Neural cell (in vitro differentiated cells): Measurements from ENCODE around the gene CDK13.

Experiments
- EP300 ChIP-seq: fragments of 450-650 bp; conservative IDR thresholded peaks from 2 replicates; pipeline ENCODE4 v1.6.1; 2014; ENCODE audit warnings: antibody characterized with exemption, mild to moderate bottlenecking, moderate library complexity; ENCODE audit not compliant: poor library complexity, severe bottlenecking
- EZH2 ChIP-seq: fragments of 200-600, 300-800 bp; shearing (Covaris generic), sonication (generic); IDR thresholded peaks from 2 replicates; pipeline ENCODE4 v1.6.1; 2014; ENCODE audit warnings: antibody characterized with exemption, low read length, borderline replicate concordance, mild to moderate bottlenecking; ENCODE audit not compliant: insufficient read depth, poor library complexity, severe bottlenecking
- MXI1 ChIP-seq: fragments of 450-650 bp; conservative IDR thresholded peaks from 2 replicates; pipeline ENCODE4 v1.6.1; 2014; ENCODE audit warnings: antibody characterized with exemption, mild to moderate bottlenecking; ENCODE audit not compliant: poor library complexity, severe bottlenecking
- POLR2AphosphoS5 ChIP-seq: IDR thresholded peaks from 2 replicates; pipeline ENCODE4 v1.6.1; 2012
- RAD21 ChIP-seq: fragments of 450-650 bp; conservative IDR thresholded peaks from 2 replicates; pipeline ENCODE4 v1.6.1; 2014; ENCODE audit warnings: antibody characterized with exemption, mild to moderate bottlenecking, moderate library complexity
- SMC3 ChIP-seq: fragments of 450-650 bp; conservative IDR thresholded peaks from 2 replicates; pipeline ENCODE4 v1.6.1; 2014; ENCODE audit warnings: antibody characterized with exemption, mild to moderate bottlenecking, moderate library complexity; ENCODE audit not compliant: poor library complexity
- TAF1 ChIP-seq: IDR thresholded peaks from 2 replicates; pipeline ENCODE4 v1.6.1; 2012; ENCODE audit warnings: low read depth
- TF ChIP-seq, protein P1 (sequence below): IDR thresholded peaks from 2 replicates; pipeline ENCODE4 v1.6.1; 2012; ENCODE audit warnings: borderline replicate concordance
- TF ChIP-seq, protein P2 (sequence below): fragments of 450-650 bp; IDR thresholded peaks from 2 replicates; pipeline ENCODE4 v1.5.1; 2014; ENCODE audit warnings: antibody characterized with exemption, mild to moderate bottlenecking, moderate library complexity; ENCODE audit not compliant: poor library complexity, severe bottlenecking

DNA sequence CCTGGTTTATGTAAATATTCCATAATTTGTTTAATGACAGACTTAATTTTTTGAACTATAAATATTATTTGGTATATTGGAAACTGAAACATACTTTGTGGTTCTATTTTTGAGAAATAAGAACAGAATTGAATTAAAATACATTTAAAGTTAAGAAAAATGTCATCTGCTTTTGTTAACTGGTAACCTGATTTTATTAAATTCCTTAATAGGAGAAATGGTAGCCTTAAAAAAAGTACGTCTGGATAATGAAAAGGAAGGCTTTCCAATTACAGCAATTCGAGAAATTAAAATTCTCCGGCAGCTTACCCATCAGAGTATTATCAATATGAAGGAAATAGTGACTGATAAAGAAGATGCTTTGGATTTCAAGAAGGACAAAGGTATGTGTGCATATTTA, 51.6 kb downstream of the CDK13 start:
- TF ChIP-seq, protein P1, sequence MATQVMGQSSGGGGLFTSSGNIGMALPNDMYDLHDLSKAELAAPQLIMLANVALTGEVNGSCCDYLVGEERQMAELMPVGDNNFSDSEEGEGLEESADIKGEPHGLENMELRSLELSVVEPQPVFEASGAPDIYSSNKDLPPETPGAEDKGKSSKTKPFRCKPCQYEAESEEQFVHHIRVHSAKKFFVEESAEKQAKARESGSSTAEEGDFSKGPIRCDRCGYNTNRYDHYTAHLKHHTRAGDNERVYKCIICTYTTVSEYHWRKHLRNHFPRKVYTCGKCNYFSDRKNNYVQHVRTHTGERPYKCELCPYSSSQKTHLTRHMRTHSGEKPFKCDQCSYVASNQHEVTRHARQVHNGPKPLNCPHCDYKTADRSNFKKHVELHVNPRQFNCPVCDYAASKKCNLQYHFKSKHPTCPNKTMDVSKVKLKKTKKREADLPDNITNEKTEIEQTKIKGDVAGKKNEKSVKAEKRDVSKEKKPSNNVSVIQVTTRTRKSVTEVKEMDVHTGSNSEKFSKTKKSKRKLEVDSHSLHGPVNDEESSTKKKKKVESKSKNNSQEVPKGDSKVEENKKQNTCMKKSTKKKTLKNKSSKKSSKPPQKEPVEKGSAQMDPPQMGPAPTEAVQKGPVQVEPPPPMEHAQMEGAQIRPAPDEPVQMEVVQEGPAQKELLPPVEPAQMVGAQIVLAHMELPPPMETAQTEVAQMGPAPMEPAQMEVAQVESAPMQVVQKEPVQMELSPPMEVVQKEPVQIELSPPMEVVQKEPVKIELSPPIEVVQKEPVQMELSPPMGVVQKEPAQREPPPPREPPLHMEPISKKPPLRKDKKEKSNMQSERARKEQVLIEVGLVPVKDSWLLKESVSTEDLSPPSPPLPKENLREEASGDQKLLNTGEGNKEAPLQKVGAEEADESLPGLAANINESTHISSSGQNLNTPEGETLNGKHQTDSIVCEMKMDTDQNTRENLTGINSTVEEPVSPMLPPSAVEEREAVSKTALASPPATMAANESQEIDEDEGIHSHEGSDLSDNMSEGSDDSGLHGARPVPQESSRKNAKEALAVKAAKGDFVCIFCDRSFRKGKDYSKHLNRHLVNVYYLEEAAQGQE: no peak
- TF ChIP-seq, protein P2, sequence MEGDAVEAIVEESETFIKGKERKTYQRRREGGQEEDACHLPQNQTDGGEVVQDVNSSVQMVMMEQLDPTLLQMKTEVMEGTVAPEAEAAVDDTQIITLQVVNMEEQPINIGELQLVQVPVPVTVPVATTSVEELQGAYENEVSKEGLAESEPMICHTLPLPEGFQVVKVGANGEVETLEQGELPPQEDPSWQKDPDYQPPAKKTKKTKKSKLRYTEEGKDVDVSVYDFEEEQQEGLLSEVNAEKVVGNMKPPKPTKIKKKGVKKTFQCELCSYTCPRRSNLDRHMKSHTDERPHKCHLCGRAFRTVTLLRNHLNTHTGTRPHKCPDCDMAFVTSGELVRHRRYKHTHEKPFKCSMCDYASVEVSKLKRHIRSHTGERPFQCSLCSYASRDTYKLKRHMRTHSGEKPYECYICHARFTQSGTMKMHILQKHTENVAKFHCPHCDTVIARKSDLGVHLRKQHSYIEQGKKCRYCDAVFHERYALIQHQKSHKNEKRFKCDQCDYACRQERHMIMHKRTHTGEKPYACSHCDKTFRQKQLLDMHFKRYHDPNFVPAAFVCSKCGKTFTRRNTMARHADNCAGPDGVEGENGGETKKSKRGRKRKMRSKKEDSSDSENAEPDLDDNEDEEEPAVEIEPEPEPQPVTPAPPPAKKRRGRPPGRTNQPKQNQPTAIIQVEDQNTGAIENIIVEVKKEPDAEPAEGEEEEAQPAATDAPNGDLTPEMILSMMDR: no peak
- TF ChIP-seq MXI1 (no peak), EP300 (no peak), POLR2AphosphoS5 (no peak), TAF1 (no peak), EZH2 (no peak), RAD21 (no peak), SMC3 (no peak)
